ENCODE data around the gene DOCK4.

DNA sequence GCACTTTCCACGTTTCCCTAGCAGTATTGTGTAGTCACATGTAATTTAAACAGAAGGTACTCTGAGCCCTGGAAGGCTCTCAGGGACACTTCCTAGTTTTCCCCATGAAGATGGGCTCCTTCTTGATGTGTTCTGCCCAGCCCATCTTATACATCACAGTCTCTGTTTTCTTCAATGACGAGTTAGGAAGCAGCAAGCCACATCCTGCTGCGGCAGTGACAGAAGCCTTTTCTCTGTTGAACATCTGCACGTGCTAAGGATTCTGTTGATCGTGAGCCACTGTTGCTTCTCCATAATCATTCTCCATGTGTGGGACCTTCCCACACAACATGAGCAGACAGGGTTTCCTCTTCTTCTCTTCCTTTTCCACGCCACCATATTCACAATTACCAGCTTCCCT, 346.0 kb downstream of the DOCK4 start:
- TF ChIP-seq, protein P1, sequence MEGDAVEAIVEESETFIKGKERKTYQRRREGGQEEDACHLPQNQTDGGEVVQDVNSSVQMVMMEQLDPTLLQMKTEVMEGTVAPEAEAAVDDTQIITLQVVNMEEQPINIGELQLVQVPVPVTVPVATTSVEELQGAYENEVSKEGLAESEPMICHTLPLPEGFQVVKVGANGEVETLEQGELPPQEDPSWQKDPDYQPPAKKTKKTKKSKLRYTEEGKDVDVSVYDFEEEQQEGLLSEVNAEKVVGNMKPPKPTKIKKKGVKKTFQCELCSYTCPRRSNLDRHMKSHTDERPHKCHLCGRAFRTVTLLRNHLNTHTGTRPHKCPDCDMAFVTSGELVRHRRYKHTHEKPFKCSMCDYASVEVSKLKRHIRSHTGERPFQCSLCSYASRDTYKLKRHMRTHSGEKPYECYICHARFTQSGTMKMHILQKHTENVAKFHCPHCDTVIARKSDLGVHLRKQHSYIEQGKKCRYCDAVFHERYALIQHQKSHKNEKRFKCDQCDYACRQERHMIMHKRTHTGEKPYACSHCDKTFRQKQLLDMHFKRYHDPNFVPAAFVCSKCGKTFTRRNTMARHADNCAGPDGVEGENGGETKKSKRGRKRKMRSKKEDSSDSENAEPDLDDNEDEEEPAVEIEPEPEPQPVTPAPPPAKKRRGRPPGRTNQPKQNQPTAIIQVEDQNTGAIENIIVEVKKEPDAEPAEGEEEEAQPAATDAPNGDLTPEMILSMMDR (IDR thresholded peaks at IDR 0.05), result no peak
- no peak for TF ChIP-seq POLR2A (IDR thresholded peaks at IDR 0.05)

Measured in testis (tissue), 2 donors.